ENCODE results near the gene CCN5. TPM values are rescaled to one million over a fixed set of nuclear protein-coding genes. Genes with fewer than 3 reads are reported as not detected.

The CCN5 gene
- total and polyA plus RNA-seq, 2 of the 8 experiments (the other 6 are each of a cell fraction or from before 2014, with no cell fraction given), result not detected

GRCh38 chr20:44730441-44730840, 15.3 kb downstream of the CCN5 start:
- H3K23ac ChIP-seq (ENCODE audit: insufficient read length), result no peak overlapping the region
- no peak overlapping the region for H3K4me2 ChIP-seq (ENCODE audit: insufficient read depth in 1 of 2, low read depth in 2 of 2, low read length in 2 of 2)
- H4K91ac ChIP-seq (replicated peaks; ENCODE audit: insufficient read length, low read length), result no peak overlapping the region
- no peaks in the 10 kb centered on the region for H3K27me3 ChIP-seq (replicated peaks in 1 of 4; ENCODE audit: control insufficient read depth in 3 of 4, extremely low read depth in 1 of 4, insufficient read depth in 3 of 4, low read length in 3 of 4)
- H3K9me3 ChIP-seq (ENCODE audit: insufficient read depth in 2 of 2, low read depth in 1 of 2, low read length in 1 of 2), result no peaks in the 10 kb centered on the region
- no peaks in the 10 kb centered on the region for H3K79me1 ChIP-seq (ENCODE audit: low read depth, low read length)
- H2AK5ac ChIP-seq (ENCODE audit: low read depth, low read length), result no peak overlapping the region; the same call in 1 of the 2 replicates
- H3K27ac ChIP-seq (ENCODE audit: low read depth, low read length), result no peak overlapping the region
- H2BK20ac ChIP-seq (ENCODE audit: low read length), result no peak overlapping the region
- H3K18ac ChIP-seq (ENCODE audit: extremely low read depth, low read length), result no peak overlapping the region
- ChIA-PET POLR2A (ENCODE audit: partially characterized antibody) (interaction anchor here (3.6 kb wide), 1 partner anchor 47 kb away, joined by 12 read pairs; no protein-coding TSS in a partner anchor), CTCF (ENCODE audit: partially characterized antibody) (interaction anchor here (1.1 to 20.4 kb wide), 8 partner anchors 14 to 69 kb away, joined by 3 to 180 read pairs (median 54); partner anchors contain the start of gene CCN5)
- FAIRE-seq (no peak), DNase-seq (ENCODE audit: low read depth in 1 of 2, low spot score in 2 of 2) (no peak)
- H3K23me2 ChIP-seq (ENCODE audit: low read depth, low read length), result no peaks in the 10 kb centered on the region
- no peak overlapping the region for H2BK12ac ChIP-seq (ENCODE audit: low read depth, low read length)
- H2BK5ac ChIP-seq (ENCODE audit: low read depth, low read length), result no peak overlapping the region
- H4K20me1 ChIP-seq (replicated peaks in 1 of 2; ENCODE audit: control insufficient read depth in 1 of 2, insufficient read depth in 2 of 2, low read length in 2 of 2), result no peaks in the 10 kb centered on the region
- no peak overlapping the region for H4K5ac ChIP-seq (ENCODE audit: insufficient read length, low read depth, low read length)
- H3K4me1 ChIP-seq (replicated peaks in 1 of 4; ENCODE audit: control insufficient read depth in 3 of 4, insufficient read depth in 4 of 4, low read length in 3 of 4), result peaks cover 7 to 19% (median 15%) of the 10 kb centered on the region in 4 experiments
- no peak overlapping the region for H2AFZ ChIP-seq (ENCODE audit: low read length)
- no peak overlapping the region for H2BK15ac ChIP-seq (ENCODE audit: low read length)
- no peak overlapping the region for H3K4ac ChIP-seq (replicated peaks; ENCODE audit: insufficient read length, low read depth, low read length)
- no peaks in the 10 kb centered on the region for H3K79me2 ChIP-seq (ENCODE audit: control insufficient read depth in 1 of 2, insufficient read depth in 2 of 2, low read length in 2 of 2)
- H3K56ac ChIP-seq (replicated peaks; ENCODE audit: insufficient read length, low read depth, low read length), result no peak overlapping the region
- no peak overlapping the region for H3K4me3 ChIP-seq (ENCODE audit: extremely low read depth in 1 of 4, insufficient read depth in 2 of 4, low read depth in 3 of 4, low read length in 4 of 4)
- H3K9ac ChIP-seq (replicated peaks in 1 of 4; ENCODE audit: extremely low read depth in 1 of 4, low read depth in 3 of 4, low read length in 3 of 4), result no peak overlapping the region
- no peak overlapping the region for H2BK120ac ChIP-seq (replicated peaks; ENCODE audit: low read depth, low read length)
- H3K14ac ChIP-seq (ENCODE audit: insufficient read length), result no peak overlapping the region
- WGBS, 2 experiments (ENCODE audit: extremely low coverage in 1 of 2, insufficient coverage in 1 of 2, insufficient read length in 1 of 2, insufficient replicate concordance in 2 of 2, low coverage in 1 of 2, low lambda C conversion rate in 2 of 2, missing lambda C conversion rate in 1 of 2), result 92% methylated on average over 2 of the region's 2 CpGs; no CpG with 5 or more reads in 1 of the 2 experiments
- no peaks in the 10 kb centered on the region for H3K36me3 ChIP-seq (ENCODE audit: control insufficient read depth in 2 of 4, insufficient read depth in 4 of 4, low read length in 3 of 4)
- H4K8ac ChIP-seq (ENCODE audit: extremely low read depth, insufficient read depth, low read length), result no peak overlapping the region
- TF ChIP-seq SP4 (IDR thresholded peaks at IDR 0.05; ENCODE audit: low read length) (no peak), RNF2 (IDR thresholded peaks at IDR 0.05; ENCODE audit: borderline replicate concordance, low read depth, low read length, missing control alignments, poor library complexity, severe bottlenecking) (no peak), ATF2 (IDR thresholded peaks at IDR 0.05; ENCODE audit: low read length) (no peak), TAF7 (optimal IDR thresholded peaks at IDR 0.05; ENCODE audit: borderline replicate concordance, low read depth, low read length) (no peak), SIX5 (IDR thresholded peaks at IDR 0.05; ENCODE audit: low read depth, low read length) (no peak), CHD1 (IDR thresholded peaks at IDR 0.05; ENCODE audit: low read depth, low read length) (no peak)

All from H1 (cell line).